Stimulated activated CD8-positive, alpha-beta memory T cell treated with anti-CD3 and anti-CD28 coated beads, Interleukin-4, amount 100 ng/mL, for 48 hours (primary cell): ENCODE data around the gene OR51G1.
"Not testable (repeated sequence)": the region's sequence is repeated elsewhere in the genome, so short reads cannot be mapped to it uniquely, and the experiment has no call there.

Experiments
- DNase-seq: peaks from one replicate; pipeline ENCODE4 v3.0.0-alpha.2; 2020

Gene OR51G1

DNA sequence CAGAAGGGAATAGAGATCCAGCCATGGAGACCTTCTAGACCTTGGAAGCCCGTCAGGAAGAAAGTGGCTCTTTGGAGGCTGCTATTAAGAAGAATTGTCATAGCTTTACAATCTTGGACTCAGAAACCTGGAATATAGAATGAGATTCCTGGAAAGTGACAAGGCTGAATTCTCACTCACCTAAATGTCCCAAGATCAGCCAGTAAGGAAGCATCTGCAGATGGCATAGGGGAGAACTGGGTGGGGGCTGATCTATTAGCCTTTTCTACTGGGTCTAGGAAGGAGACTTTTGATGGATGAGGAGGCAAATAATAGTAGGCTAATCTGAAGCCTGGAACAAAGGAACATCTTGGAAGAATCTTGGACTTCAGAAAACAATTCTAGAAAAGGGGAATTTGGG is at the start of gene OR51G1:
Gene OR51G1 (minus strand): TSS at position 101 of the 400 bp plus-strand sequence. CDS start 0 bp downstream, at position 101.
- DNase-seq: no peak

DNA sequence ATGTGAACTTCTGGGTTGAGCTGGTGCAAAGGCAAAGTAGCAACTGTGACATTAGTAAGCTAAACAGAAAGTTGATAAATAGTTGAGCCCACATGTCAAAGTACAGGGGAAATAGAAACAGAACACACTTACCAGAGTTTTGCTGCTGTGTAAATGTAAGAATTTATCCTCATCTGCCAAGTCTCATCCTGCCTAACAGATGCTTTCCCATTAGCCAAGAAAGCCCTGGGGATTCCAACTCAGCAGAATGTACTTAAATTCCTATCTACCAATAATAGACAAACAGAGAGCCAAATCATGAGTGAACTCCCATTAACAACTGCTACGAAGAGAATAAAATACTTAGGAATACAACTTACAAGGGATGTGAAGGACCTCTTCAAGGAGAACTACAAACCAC is 38.7 kb upstream of the OR51G1 start:
- no peak for DNase-seq

DNA sequence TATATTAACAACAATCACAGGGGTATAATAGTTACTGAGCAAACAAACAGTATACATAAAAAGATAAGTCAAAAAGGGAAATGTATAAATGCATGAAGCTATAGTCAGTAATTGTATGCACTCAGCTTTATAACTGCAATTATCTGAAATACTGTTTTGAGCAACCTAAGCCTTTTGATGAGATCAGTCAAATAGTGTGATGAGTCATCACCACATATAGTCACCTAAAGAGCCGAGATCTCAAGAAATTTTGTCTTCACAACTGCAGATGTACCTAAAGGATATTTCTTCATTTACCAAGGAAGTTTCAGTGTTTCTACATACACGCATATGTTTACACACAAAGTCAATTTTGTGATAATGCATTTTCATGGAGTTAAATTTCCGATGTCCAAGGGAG is 36.7 kb upstream of the OR51G1 start:
- DNase-seq: no peak

GRCh38 chr11:4957396-4957795 is 33.3 kb upstream of the OR51G1 start:
- DNase-seq: no peak

GRCh38 chr11:4955613-4956012 is 31.5 kb upstream of the OR51G1 start, which contains the start of gene OR51A2:
Gene OR51A2 (minus strand): TSS chr11:4955713. CDS start chr11:4955713, 0 bp downstream.
- DNase-seq: not testable (repeated sequence)

DNA sequence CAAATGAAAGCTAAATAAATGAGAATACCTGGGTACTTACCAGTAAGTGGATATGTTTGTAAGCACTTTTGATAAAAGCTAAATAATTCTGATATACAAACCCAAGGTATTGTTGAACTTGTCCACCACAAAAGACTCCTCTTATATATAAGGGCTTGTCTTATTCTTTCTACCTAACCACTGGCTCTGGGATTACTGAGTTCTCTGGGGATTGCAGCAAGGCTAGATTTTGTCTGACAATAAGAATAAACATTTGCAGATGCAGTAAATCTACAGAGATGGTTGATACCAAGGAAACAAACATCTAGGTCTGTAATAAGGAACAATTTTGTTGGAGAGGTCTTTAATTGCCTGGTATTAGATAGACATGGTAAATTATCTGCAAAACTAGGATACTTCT is 23.4 kb upstream of the OR51G1 start, which contains the start of gene OR51A4:
Gene OR51A4 (minus strand): TSS at position 101 of the 400 bp plus-strand sequence. CDS start 505 bp downstream, outside the sequence.
- no peak for DNase-seq

GRCh38 chr11:4936745-4937144 is 12.6 kb upstream of the OR51G1 start:
- no peak for DNase-seq

GRCh38 chr11:4932751-4933150 is 8.6 kb upstream of the OR51G1 start:
- no peak for DNase-seq

- DNase-seq: no peak
These were observed 2.5 kb upstream of the OR51G1 start for GRCh38 chr11:4926608-4927007.

- no peak for DNase-seq
These were observed 1.8 kb downstream of the OR51G1 start for GRCh38 chr11:4922304-4922703.

DNA sequence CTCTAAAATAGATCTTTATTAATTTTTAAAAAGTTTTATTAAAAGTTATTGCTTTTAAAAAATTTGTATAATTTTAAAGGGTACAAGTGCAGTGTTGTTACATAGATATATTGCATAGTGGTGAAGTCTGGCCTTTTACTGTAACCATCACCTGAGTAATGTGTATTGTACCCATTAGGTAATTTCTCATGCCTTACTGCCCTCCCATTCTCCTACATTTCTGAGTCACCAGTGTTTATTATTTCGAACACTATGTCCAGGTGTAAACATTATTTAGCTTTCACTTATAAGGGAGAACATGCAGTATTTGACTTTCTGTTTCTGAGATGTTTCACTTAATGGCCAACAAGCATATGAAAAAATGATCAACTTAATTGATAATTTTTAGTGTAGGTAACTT is 2.3 kb downstream of the OR51G1 start:
- DNase-seq: no peak

DNA sequence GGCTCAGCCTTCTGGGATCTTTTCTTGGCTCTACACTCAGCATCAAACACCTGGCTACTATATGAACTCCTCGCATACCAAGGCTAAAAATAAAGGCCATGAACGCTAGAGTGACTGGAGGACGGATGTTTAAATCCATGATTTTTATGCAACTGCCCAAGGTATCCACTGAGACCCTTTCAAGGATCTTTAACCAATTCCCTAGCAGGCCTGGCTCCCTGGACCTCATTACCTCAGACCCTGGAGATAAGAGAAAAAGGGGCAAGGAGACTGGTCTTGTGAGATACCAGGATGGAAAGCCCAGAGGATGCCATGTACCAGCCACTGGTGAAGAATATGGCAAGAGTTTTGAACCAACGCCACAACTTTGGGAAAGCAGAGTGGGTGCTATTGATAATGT is 4.9 kb downstream of the OR51G1 start, which contains the start of gene OR51G2:
Gene OR51G2 (minus strand): TSS at position 101 of the 400 bp plus-strand sequence. CDS start 3,687 bp downstream, outside the sequence.
- DNase-seq: no peak

- no peak for DNase-seq
These were observed 7.6 kb downstream of the OR51G1 start for GRCh38 chr11:4916581-4916980.

GRCh38 chr11:4903484-4903883 is 20.7 kb downstream of the OR51G1 start, which contains the start of gene OR51A7:
Gene OR51A7 (plus strand): TSS chr11:4903783. CDS start chr11:4907370, 3,587 bp downstream.
- no peak for DNase-seq

DNA sequence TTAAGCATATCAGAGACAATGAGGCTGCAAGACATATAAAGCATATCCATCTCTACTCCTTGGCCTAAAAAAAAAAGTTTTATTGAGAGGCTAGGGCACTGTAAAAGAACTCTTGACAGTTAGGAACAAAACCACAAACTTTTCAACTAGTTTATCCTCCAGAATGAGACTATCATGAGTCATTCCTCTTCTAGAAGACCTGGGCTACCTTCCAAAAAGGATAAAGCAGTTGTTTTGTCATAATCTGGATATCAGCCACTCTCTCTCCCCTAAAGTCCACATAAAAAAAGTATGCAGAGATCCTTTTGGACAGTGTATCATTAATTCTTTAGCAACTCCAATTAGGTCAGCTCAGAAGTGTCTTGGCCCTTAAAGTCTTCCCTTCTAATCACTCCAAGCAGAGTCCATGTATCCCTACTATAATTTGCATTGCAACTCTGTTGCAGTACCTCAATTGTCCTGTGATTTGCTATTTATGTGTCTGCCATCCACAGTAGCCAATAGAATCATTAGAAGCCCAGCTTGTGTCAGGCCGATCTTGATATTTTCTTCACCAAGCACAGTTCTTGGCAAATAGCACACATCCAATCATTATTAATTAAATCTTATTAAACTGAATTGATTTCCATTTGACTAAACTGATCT is 32.0 kb downstream of the OR51G1 start:
- DNase-seq: no peak

DNA sequence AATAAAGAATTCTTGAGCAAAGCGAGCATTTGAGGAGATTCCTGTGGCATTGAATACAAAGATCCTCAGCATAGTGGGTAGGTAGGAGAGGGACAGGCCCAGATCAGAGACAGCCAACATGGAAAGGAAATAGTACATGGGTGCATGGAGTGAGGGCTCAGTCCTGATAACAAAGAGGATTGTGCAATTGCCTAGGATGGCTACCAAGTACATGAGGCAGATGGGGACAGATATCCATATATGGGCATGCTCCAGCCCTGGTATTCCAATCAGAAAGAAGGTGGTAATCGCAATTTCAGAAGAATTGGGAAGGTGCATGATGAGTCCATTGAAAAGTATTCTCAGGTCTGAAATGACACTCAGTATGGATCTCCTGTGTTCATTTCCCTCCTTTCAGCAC is 33.9 kb downstream of the OR51G1 start:
- DNase-seq: no peak

DNA sequence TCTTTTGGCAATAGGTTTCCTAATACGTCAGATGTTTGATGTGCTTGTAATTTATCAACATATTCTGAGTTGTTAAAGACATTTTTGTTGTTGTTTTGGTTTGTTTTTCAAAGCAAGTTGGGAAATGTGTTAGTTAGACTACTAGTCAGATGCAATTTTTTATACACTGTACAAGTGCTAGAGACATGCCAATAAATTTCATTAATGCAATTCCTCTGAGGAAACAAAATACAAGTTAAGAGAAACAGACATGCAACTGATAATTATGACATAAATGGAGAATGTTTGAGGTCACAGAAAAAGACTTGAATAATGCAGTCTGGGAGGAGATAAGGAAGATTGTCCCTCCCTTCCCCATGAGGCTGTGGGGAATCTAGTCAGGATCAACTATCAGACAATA is 36.5 kb downstream of the OR51G1 start:
- DNase-seq: no peak

DNA sequence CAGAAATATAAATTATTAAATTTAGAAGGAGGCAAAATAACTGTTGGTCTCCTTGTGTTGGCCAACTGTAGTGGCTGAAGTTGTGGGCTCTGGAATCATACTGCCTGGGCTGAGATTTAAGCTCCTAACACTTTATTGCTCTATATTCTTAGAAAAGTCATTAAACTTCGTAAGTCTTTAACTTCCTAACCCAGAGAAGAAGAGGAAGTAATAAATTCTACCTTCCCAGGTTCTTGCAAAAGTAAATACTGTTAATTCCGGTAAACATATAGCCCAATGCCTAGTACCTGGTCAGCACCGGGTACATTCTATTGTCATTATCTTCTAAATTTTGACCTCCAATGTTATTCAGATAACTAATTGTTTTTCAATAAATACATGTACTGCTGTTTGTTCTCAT is 38.0 kb downstream of the OR51G1 start:
- no peak for DNase-seq

DNA sequence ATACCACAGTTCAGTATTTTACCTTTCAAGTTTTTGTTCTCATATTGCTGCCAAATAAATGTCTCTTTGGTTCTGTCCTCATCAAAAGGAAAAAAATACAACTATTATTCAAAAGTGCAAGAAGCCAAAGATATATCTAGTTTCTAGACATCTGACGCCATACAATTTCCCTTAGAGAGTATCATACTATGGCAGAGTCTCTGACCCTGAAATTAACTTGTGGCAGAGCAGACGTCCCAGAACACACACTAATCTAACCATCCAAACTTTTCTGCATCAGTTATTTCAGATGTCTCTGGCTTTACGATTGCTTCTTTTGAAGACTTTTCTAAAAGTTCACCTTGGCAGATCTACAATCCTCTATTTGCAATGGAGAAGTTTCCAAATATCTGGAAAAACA is 39.8 kb downstream of the OR51G1 start:
- no peak for DNase-seq

- no peak for DNase-seq
These were observed 41.6 kb downstream of the OR51G1 start for GRCh38 chr11:4882543-4882942.

GRCh38 chr11:4881860-4882500 is 42.2 kb downstream of the OR51G1 start, which contains the start of gene OR51T1:
Gene OR51T1 (plus strand): TSS chr11:4881900. CDS start chr11:4881900, 0 bp downstream.
- DNase-seq: no peak

DNA sequence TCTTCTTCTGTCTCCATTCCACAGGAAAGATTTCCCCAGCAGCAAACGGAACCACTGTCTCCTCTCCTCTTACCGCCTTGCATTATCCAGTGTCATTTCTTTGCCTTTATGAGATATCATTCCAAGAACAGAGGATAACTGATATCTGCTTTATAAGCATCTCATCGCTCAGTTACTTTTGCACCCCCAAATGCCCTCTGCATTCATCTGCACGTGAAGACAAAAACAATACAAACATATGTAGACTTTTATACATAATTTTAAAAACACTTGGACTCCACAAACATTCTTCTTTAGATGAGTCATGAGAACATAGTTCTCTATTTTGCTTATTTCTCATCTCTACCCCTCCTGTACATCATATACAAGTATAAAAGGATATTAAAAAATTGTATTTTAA is 43.0 kb downstream of the OR51G1 start:
- no peak for DNase-seq
